PC-3 (cell line): ENCODE measurements around the gene ASPA.

Source experiments
- EZH2 ChIP-seq: fragments of 300-600 bp; sonication (generic); IDR thresholded peaks from one replicate; pipeline ENCODE4 v1.6.1; 2017; ENCODE audit warnings: antibody characterized with exemption, mild to moderate bottlenecking, low read length; ENCODE audit not compliant: unreplicated experiment
- EZH2phosphoT487 ChIP-seq: fragments of 300-600 bp; sonication (generic); IDR thresholded peaks from 2 replicates; pipeline ENCODE4 v1.6.1; 2018; ENCODE audit warnings: mild to moderate bottlenecking, antibody characterized with exemption, low read length, borderline replicate concordance
- TF ChIP-seq, protein P1 (sequence below): fragments of 300-600 bp; sonication (generic); conservative IDR thresholded peaks from 2 replicates; pipeline ENCODE4 v1.5.1; 2017; ENCODE audit warnings: antibody characterized with exemption, low read depth, mild to moderate bottlenecking, low read length

DNA sequence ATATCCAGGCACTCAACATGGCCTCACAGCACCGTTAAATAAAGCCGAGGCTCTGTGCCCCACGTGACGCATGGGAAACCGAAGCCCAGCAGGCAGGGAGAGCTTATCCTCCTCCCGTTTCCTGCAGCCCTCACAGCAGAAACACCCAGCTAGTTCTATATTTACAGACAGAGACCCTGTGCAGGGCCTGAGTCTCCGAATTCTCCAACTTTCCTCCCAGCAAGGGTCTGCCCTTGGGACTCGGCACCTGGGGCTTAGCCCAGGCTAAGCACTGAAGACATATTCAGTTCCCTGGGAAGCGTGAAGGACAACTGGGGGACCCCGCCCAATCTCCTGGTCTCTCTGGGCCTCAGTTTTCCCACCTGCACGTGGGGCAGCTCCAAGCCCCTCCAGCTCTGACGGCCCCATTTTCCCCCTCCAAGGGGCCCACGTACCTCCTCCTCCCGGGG, 52.6 kb downstream of the ASPA start:
- TF ChIP-seq, protein P1, sequence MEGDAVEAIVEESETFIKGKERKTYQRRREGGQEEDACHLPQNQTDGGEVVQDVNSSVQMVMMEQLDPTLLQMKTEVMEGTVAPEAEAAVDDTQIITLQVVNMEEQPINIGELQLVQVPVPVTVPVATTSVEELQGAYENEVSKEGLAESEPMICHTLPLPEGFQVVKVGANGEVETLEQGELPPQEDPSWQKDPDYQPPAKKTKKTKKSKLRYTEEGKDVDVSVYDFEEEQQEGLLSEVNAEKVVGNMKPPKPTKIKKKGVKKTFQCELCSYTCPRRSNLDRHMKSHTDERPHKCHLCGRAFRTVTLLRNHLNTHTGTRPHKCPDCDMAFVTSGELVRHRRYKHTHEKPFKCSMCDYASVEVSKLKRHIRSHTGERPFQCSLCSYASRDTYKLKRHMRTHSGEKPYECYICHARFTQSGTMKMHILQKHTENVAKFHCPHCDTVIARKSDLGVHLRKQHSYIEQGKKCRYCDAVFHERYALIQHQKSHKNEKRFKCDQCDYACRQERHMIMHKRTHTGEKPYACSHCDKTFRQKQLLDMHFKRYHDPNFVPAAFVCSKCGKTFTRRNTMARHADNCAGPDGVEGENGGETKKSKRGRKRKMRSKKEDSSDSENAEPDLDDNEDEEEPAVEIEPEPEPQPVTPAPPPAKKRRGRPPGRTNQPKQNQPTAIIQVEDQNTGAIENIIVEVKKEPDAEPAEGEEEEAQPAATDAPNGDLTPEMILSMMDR = no peak
- TF ChIP-seq EZH2 = no peak
- no peak for TF ChIP-seq EZH2phosphoT487
